Stimulated activated CD8-positive, alpha-beta memory T cell treated with anti-CD3 and anti-CD28 coated beads, Interleukin-7, amount 100 ng/mL, for 1 hour (primary cell): ENCODE data around the gene NKX2-2.
"Not testable (repeated sequence)": the region's sequence is repeated elsewhere in the genome, so short reads cannot be mapped to it uniquely, and the experiment has no call there.

Experiments used
- DNase-seq, 2 donors: peaks; one replicate each; pipeline ENCODE4 v3.0.0-alpha.2; 2020; ENCODE audit warnings: low read depth in 2 of 2

The NKX2-2 gene

DNA sequence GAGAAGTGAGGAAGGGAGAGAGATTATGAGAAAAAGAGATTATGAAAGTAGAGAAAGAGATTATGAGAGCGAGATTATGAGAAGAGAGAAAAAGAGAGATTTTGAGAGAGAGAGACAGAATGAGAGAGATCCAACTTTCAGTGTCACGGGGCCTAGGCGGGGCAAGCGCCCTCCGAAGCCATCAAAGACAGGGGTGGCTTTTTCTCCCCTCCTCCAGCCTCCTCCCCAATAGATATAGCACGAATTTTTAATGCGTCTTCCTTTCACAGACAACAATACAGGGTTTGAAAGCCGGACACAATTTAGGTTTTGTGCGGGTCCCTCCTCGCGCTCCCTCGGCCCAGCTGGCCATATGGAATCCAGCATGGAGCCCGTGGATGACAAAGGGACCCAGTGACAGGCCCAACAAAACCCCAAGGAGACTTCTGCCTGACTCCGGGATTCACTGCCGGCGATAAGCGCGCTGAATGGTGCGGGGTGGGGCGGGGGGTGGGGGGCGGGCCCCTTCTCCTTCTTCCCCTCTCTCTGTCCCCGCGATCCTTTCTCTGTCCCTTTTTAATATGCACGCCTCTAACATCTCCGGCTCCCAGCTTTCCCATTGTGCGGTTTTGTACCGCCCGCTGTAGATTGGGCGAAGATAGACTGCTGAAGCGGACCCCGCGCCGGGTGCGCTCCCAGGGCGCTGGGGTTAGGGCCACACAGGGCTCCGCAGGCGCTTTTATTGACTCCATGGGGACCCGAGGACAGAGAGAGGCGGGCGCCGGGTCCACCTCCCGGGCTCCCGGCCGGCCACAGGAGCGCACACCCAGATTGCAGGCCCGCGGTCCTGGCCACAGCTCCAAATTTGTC lies 5.4 kb downstream of the NKX2-2 start:
- DNase-seq: no peak

- DNase-seq: no peak
These were observed 6.2 kb downstream of the NKX2-2 start for GRCh38 chr20:21507400-21508229.

GRCh38 chr20:21505810-21506530 lies 7.9 kb downstream of the NKX2-2 start:
- DNase-seq: peak in 1 of 2 donors; percentile 26

DNA sequence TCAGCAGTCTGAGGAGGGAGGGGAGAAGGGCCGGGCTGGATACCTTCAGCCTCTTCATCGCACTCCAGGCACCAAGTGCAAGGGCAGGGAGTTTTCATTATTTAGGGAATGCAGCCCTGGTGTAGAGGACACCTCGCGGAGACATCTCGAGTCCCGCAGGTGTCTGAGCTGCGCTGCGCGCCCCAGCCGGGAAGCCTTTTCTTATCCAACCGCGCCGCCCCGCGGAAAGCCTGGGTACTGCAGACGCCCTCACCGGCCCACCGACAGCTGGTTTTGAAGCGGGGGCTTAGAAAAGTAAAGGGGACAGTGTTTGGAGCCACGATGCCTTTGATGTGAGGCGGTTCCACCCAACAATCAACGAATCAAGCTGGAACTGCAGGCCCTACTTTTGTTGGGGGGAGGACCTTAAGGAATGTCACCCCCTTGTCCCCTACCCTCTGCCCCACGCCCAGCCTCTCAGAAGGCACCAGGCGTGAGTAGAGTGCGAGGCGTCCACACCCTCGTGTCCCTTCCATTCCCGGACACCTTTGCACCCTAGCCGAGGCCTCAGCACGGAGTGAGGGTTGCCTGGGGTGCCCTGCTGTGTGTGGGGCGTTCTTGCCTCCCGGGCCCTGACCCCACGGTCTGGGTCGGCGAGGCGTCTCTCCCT lies 8.6 kb downstream of the NKX2-2 start:
- peak; percentile 49 to 77 for DNase-seq

- DNase-seq: no peak
These were observed 9.5 kb downstream of the NKX2-2 start for GRCh38 chr20:21504323-21504722.

GRCh38 chr20:21503345-21503744 lies 10.5 kb downstream of the NKX2-2 start:
- no peak for DNase-seq

GRCh38 chr20:21501184-21501583 lies 12.7 kb downstream of the NKX2-2 start:
- no peak for DNase-seq

DNA sequence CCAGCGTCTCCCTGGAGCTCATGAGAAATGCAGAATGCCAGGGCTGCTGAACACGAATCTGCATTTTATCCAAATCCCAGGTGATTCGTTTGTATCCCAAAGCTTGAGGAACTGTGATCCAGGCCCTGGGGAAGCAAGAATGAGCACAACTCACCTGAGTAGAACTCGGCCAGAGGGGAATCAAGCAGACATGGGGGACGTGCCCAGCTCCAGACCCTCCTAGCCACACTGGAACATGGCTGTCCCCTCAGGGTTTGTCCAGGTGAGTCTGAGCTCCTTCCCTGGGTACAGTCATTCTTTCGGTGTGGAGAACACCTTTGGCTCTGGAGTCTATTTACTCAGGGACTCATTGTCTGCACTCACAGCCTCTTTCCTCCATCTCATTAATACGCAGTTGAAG lies 13.3 kb downstream of the NKX2-2 start:
- DNase-seq: no peak

GRCh38 chr20:21499641-21500040 lies 14.2 kb downstream of the NKX2-2 start:
- no peak for DNase-seq

DNA sequence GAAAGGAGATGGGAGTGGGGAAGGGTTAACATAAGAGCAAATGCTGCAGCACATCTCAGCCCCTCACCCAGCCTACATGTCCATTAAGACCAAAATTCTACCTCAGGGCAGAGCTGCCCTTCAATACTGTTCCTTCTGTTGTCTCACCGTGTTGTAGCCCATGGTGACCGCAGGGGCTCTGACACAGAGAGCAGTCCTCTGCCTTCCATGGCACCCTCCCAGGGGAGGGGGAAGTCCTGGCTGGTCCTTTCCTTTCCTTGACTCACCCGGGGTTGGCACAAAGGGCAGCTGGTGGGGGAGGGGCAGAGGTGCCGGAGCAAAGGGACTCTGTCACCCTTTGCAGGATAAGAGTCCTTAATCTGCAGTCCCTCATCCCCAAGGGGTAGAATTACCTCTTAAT lies 15.2 kb downstream of the NKX2-2 start:
- no peak for DNase-seq

GRCh38 chr20:21498195-21498594 lies 15.7 kb downstream of the NKX2-2 start:
- DNase-seq: no peak

GRCh38 chr20:21496452-21496851 lies 17.4 kb downstream of the NKX2-2 start:
- DNase-seq: no peak

DNA sequence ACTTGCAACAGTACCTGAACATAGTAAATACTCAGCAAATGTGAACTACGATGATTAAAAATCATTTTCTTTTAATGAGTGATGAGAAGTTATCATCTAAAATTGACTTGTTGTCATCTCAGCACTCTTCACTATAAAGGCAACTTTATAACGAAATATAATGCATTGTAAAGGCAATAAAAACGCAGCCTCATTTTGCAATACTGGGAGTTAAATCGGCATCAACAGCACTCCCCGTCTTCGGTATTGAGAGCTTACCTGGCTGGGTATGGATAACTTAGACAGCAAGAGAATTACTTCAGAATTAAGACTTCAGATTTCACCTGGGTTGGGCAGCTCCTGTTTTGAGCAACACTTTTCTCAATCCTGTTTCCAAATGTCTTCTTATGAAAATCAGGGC lies 20.8 kb downstream of the NKX2-2 start:
- no peak for DNase-seq

DNA sequence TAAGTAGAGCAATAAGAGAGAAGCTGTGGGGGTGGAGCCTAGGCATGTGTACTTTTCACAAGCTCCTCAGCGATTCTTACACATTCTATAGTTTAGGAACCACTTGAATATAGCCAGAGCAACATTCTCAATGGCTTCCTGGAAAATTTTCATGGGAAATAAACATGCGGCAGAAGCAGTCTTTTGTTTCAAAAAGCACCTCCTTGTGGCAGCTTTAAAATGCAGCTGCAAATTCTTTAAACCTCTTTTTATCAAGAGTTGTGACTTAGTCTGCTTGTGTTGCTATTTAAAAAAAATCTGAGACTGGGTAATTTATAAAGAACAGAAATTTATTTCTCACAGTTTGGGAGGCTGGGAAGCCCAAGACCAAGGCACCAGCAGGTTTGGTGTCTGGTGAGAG lies 23.8 kb downstream of the NKX2-2 start:
- no peak for DNase-seq

DNA sequence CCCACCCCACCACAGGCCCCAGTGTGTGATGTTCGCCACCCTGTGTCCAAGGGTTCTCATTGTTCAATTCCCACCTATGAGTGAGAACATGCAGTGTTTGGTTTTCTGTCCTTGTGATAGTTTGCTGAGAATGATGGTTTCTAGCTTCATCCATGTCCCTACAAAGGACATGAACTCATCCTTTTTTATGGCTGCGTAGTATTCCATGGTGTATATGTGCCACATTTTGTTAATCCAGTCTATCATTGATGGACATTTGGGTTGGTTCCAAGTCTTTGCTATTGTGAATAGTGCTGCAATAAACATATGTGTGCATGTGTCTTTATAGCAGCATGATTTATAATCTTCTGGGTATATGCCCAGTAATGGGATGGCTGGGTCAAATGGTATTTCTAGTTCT lies 33.7 kb downstream of the NKX2-2 start:
- DNase-seq: not testable (repeated sequence)

GRCh38 chr20:21465799-21466198 lies 48.1 kb downstream of the NKX2-2 start:
- DNase-seq: no peak

GRCh38 chr20:21464916-21465315 lies 48.9 kb downstream of the NKX2-2 start:
- no peak for DNase-seq
